GM23338 (cell line): ENCODE data around the gene WT1.

Source experiments
- CREB1 ChIP-seq: fragments of 250-450 bp; sonication (Bioruptor Pico); IDR thresholded peaks from 2 replicates; pipeline ENCODE4 v1.5.0; 2020; ENCODE audit warnings: low read depth, mild to moderate bottlenecking, moderate library complexity
- ETS1 ChIP-seq: IDR thresholded peaks from 2 replicates; pipeline ENCODE4 v1.6.1; 2016; ENCODE audit warnings: antibody characterized with exemption
- EZH2 ChIP-seq: fragments of 200-600 bp; sonication (generic); IDR thresholded peaks from one replicate; pipeline ENCODE4 v1.8.0; 2017; ENCODE audit warnings: antibody characterized with exemption, mild to moderate bottlenecking, low read depth; ENCODE audit not compliant: unreplicated experiment
- EZH2phosphoT487 ChIP-seq: fragments of 200-600 bp; sonication (generic); IDR thresholded peaks from one replicate; pipeline ENCODE4 v1.8.1; 2018; ENCODE audit warnings: antibody characterized with exemption; ENCODE audit not compliant: unreplicated experiment
- JUNB ChIP-seq: IDR thresholded peaks from one replicate; pipeline ENCODE4 v1.6.1; 2016; ENCODE audit warnings: antibody characterized with exemption; ENCODE audit not compliant: unreplicated experiment
- NANOG ChIP-seq: IDR thresholded peaks from 2 replicates; pipeline ENCODE4 v1.6.1; 2016; ENCODE audit warnings: antibody characterized with exemption, borderline replicate concordance
- POLR2AphosphoS5 ChIP-seq: IDR thresholded peaks from 2 replicates; pipeline ENCODE4 v1.6.1; 2016; ENCODE audit warnings: antibody characterized with exemption, low read depth
- REST ChIP-seq: IDR thresholded peaks from one replicate; pipeline ENCODE4 v1.6.1; 2018; ENCODE audit warnings: antibody characterized with exemption; ENCODE audit not compliant: unreplicated experiment
- ZNF114 ChIP-seq: fragments of 250-450 bp; sonication (Bioruptor Pico); IDR thresholded peaks from 2 replicates; pipeline ENCODE4 v1.5.0; 2020; ENCODE audit warnings: mild to moderate bottlenecking, moderate library complexity
- ZNF331 ChIP-seq: fragments of 250-450 bp; sonication (Bioruptor Pico); IDR thresholded peaks from 2 replicates; pipeline ENCODE4 v1.5.0; 2020; ENCODE audit warnings: low read depth, mild to moderate bottlenecking, moderate library complexity
- TF ChIP-seq, protein P1 (sequence below), 2 experiments: fragments of 200-600 bp in 1 of 2; sonication (generic) in 1 of 2; conservative IDR thresholded peaks; 2 replicates each; pipeline versions ENCODE4 v1.5.1 to v1.6.1; 2016 to 2017; ENCODE audit warnings: antibody characterized with exemption in 2 of 2, low read depth in 2 of 2, mild to moderate bottlenecking in 2 of 2, moderate library complexity in 1 of 2

- no peak for TF ChIP-seq JUNB
- TF ChIP-seq, protein P1, sequence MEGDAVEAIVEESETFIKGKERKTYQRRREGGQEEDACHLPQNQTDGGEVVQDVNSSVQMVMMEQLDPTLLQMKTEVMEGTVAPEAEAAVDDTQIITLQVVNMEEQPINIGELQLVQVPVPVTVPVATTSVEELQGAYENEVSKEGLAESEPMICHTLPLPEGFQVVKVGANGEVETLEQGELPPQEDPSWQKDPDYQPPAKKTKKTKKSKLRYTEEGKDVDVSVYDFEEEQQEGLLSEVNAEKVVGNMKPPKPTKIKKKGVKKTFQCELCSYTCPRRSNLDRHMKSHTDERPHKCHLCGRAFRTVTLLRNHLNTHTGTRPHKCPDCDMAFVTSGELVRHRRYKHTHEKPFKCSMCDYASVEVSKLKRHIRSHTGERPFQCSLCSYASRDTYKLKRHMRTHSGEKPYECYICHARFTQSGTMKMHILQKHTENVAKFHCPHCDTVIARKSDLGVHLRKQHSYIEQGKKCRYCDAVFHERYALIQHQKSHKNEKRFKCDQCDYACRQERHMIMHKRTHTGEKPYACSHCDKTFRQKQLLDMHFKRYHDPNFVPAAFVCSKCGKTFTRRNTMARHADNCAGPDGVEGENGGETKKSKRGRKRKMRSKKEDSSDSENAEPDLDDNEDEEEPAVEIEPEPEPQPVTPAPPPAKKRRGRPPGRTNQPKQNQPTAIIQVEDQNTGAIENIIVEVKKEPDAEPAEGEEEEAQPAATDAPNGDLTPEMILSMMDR (conservative IDR thresholded peaks at IDR 0.05; ENCODE audit: low read depth in 2 of 2), result no peak
- TF ChIP-seq REST, result no peak
- no peak for TF ChIP-seq POLR2AphosphoS5
- TF ChIP-seq EZH2, result no peak
- TF ChIP-seq CREB1 (CRISPR knock-in tag), result no peak
- TF ChIP-seq ETS1, result no peak
- TF ChIP-seq NANOG, result no peak
- no peak for TF ChIP-seq EZH2phosphoT487
- TF ChIP-seq ZNF114 (CRISPR knock-in tag), result no peak
- no peak for TF ChIP-seq ZNF331
Measured at GRCh38 chr11:32344946-32345345, 90.4 kb downstream of the WT1 start.
